Measurements from ENCODE around the gene SF3A1.

The SF3A1 gene

GRCh38 chr22:30321461-30321860 lies 35.2 kb downstream of the SF3A1 start:
- no peak for DNase-seq

- DNase-seq, result no peak
These were observed 36.6 kb downstream of the SF3A1 start for GRCh38 chr22:30320021-30320556.

- no peak for DNase-seq
These were observed 37.8 kb downstream of the SF3A1 start for GRCh38 chr22:30318799-30319419.

GRCh38 chr22:30317778-30318177 lies 38.9 kb downstream of the SF3A1 start:
- no peak for DNase-seq

DNA sequence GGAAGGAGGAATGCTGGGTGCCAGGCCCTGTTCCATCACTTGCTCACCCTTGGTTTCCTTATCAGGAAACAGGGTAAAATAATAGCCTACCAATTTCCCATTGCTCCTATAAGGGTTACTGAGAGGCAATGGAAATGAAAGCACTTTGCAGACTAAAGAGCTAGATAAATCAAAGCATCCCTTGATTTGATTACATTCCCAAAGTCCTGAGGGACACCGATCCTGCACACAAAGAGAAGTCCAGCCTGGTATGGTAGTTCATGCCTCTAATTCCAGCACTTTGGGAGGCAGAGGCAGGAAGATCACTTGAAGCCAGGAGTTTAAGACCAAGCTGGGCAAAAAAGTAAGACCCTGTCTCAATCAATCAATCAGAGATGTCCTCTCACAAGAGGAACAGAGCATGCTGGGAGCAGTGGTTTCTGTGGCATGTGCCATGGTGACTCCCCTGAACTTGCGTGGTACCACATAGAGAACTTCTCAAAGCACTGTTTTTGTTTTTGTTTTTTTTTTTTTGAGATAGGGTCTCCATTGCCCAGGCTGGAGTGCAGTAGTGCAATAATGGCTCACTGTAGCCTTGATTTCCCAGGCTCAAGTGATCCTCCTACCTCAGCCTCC lies 40.6 kb downstream of the SF3A1 start:
- DNase-seq, result no peak

DNA sequence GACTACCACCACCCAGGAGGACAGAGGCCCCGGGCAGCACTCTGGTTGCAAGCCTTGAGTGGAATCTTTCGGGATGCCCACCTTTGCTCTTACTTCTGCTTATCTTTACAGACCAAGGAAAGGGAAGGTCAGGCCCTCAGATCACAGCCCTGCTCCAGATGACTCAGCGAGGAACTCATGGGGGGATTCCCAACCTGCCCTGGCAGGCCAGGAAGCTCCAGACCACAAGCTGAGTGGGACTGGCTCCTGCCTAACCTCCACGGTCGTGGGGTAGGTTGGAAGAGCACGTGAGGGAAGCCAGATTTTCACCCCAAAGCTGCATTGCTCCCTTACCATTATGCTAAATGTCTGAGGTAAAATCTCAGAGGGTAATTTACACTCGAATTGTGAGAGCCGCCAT lies 41.8 kb downstream of the SF3A1 start:
- DNase-seq, result no peak

DNA sequence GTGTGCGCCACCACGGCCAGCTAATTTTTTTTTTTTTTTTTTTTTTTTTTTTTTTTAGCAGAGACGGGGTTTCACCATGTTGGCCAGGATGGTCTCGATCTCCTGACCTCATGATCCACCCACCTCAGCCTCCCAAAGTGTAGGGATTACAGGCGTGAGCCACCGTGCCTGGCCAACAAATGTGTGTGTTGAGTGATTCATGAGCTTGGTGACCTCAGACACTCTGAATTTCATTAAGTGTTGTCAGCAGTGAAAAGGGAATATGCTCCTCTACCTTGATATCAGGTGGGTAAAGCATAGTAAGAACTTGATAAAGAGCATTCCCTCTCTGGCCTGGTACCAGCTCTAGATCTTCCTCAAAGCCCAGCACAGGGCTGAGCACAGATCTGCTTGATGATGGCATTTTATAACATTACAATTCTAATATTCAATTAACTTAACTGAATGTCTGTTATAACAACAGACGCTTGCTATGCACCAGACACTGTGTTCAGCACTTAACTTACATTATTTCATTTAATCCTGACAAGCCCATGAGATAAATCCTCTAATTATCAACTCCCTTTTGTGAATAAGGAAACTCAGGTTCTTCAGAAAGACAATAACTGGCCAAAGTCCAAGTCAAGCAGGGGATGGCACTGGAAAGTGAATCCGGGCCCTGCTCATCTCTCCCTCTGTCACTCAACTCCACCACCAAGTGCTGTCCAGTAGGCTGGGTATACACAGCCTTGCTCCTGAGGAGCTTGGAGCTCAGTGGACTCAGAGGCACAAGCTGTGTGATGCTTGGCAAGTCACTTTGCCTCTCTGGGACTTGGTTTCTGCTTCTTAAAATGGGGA lies 42.9 kb downstream of the SF3A1 start:
- no peak for DNase-seq

DNA sequence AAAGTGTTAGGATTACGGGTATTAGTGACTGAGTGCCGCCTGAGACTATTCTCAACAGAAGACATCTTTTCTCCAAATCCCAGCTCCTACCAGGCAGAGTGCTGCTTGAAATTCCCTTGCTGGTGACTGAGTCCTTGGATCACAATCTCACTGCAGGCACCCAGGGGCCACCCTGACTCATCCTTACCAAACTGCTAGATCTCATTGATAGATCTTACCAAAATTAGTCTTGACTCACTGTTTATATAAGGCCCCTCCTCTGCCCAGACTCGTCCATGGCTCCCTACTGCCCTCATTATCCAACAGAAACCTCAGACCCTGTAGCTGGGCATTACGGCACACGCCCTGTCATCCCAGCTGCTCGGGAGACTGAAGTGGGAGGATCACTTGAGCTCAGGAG lies 44.6 kb downstream of the SF3A1 start:
- DNase-seq, result no peak

DNA sequence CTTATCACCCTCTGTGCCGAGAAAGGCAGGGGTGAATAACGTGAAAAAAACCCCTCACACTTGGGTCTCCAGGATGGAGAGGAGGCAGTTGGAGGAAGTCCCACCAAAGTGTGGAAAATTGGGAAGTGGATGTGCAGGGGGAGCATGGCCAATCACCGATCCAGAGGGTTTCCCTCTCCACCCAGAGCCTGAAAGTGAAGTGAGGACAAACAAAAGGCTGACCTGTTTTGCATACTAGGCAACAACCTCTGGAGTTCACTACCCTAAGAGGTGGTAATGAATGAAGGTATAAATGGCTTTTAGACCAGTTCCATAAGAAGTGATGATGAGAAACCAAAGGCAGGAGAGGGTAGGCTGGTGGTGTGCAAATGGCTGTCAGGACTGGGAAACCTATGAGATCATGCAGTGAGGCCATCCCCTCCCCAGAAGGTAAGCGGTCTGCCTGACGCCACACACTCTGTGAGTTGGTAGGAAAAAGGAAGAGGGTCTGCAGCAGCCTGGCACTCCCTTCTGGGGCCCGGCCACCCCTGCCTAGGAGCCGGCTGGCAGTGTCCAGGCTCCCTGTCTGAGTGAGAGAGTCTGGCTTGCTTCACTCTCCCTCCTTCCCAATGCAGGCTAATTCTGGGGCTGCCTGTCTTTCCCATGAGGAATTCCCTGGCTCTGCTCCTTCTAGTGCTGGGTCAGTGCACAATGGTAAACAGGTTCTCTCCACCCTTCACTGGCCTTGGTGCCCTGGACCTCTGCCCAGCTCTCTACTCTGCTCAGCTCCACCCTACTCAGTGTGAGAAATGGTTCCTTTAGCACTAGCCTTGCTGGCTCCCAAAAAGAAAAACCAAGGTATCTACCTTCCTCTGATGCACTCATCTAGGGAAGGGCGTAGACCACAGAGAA lies 45.6 kb downstream of the SF3A1 start:
- DNase-seq, result no peak

GRCh38 chr22:30309951-30310741 lies 46.5 kb downstream of the SF3A1 start:
- DNase-seq, result no peak

- DNase-seq, result no peak
These were observed 48.0 kb downstream of the SF3A1 start for GRCh38 chr22:30308518-30309230.

DNA sequence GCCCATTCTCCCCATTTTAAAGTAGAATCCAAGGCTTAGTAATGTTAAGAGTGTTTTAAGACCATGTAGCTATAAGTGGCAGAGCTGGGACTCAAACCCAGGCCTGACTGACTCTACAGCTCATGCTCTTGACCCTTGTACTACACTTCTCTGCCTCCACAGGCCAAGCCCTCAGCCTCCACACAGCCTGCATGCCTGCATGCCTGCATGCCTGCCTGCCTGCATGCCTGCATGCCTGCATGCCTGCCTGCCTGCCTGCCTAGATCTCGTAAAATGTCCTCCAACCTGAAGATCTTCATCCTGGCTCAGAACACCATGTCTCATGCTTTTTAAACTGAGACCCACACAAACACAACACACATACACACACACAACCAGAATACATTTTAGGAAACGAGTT lies 48.6 kb downstream of the SF3A1 start:
- DNase-seq, result no peak

- no peak for DNase-seq
These were observed 49.6 kb downstream of the SF3A1 start for GRCh38 chr22:30307041-30307574.

DNA sequence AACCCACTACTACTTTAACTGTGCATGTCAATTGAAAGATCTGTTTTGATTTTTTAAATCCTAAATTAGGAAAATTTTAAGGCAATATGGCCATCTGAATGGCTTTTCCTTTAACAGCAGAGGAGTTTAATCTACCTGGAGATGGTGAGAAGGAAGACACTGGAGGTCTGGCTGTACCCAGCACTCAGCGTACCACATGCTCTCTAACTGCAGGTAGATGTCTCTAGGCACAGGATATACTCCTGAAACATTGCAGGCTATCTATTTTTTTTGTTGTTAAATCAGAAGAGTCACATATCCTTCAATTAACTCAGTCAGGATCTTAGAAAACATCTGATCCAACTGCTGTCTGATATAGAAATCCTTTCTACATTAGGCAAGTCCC lies 50.1 kb downstream of the SF3A1 start:
- DNase-seq, result no peak

DNA sequence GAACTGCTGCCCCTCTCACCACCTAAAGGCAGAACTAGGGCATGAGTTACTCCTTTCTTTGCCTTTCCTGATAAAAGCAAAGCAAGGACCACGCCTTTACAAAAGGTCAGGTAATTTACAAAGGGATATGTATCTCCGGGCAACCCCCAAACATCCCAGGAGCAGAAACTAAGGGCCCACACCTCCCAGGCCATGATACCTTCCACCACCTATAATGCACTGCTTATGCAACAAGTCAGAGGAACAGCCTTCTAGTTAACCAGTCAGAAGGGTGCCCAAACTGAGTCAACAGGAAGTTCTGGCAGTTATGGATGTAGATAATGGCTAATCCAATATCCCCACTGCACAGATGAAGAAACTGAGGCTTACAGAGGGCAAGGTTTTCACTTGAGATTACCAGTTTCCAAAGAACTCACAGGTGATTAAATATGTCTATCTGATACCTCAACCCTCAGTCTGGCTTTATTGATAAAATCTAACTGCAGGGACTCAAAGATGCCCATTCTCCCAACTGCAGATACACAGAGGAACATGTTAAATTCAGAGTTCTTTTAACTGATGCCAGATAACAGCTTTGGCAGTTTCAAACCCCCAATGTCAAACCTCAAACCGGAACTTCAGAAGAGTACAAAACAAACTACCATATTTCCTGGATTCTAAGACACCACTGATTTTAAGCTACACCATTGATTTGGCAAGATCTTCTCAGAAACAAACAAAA lies 50.6 kb downstream of the SF3A1 start:
- DNase-seq, result no peak

GRCh38 chr22:30305519-30305905 lies 51.2 kb downstream of the SF3A1 start:
- no peak for DNase-seq

DNA sequence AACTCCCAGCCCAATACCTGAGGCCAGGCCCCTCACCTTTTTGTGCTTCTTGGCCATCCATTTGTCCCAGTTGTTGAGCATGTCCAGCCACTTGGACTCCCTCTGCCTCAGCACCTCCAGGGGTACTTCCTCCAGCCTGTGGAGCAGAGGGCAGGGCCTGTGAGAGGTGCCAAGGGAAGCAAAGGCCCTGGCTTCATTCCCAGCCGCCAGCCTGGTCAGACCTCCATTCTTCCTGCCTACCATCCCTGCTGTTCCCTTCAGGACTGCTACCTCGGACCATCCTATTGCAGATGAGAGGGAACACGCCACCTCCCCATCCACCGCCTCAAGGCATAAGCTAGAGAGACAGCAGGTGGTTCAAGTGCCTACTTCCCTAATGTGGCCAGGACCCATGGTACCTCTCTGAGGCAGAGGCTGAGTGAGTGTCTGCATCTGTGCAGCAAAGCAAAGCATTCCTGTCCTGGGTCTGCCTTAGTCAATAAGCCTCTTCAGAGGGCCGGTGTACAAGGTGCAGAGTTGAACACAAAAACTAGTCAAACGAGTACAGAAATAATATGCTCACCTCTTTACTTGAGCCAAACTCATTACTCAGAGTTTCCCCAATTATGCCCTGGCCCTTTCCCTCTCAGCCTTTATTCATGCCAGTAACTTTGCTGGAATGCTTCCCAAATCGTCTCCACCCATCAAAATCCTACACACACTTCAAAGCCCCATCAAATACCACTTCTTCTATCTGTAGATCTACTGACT lies 52.0 kb downstream of the SF3A1 start:
- DNase-seq, result no peak

DNA sequence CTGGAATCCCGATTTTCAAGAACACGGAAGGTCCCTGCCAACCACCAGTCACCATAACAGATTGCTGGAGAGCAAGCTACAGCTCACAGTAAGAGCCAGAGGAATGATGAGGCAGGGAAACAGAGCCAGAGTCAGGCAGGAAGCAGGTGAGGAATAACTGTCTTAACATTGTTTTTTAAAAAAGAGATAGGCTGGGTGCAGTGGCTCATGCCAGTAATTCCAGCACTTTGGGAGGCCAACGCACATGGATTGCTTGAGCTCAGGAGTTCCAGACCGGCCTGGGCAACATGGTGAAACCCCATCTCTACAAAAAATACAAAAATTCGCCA lies 53.9 kb downstream of the SF3A1 start:
- no peak for DNase-seq

GRCh38 chr22:30301995-30302809 lies 54.5 kb downstream of the SF3A1 start:
- no peak for DNase-seq

Measured in NCI-H82 (cell line).